Lower leg skin (tissue), 3 donors: ENCODE results near the gene LRFN5.

Experiments
- CTCF ChIP-seq, 3 donors: fragments of 450-650 bp; IDR thresholded peaks; one replicate each; pipeline ENCODE4 v1.5.1; 2016; ENCODE audit warnings: antibody characterized with exemption in 3 of 3, mild to moderate bottlenecking in 3 of 3, moderate library complexity in 2 of 3
- POLR2A ChIP-seq, 2 donors: fragments of 450-650 bp; IDR thresholded peaks; one replicate each; pipeline ENCODE4 v1.6.1; 2016 to 2017; ENCODE audit warnings: antibody characterized with exemption in 2 of 2, mild to moderate bottlenecking in 1 of 2, moderate library complexity in 1 of 2

GRCh38 chr14:41817626-41818025 lies 210.9 kb downstream of the LRFN5 start:
- TF ChIP-seq CTCF (IDR thresholded peaks at IDR 0.05) = no peak
- no peak for TF ChIP-seq POLR2A (IDR thresholded peaks at IDR 0.05)
